ENCODE results near the gene MPPED1.

- TF ChIP-seq CTCF (IDR thresholded peaks at IDR 0.05; ENCODE audit: insufficient read depth, low read depth, low read length) (no peak), EZH2 (IDR thresholded peaks at IDR 0.05; ENCODE audit: insufficient read depth, low read length) (no peak)
Measured at GRCh38 chr22:43449831-43450225, 38.0 kb downstream of the MPPED1 start.

Data from astrocyte (in vitro differentiated cells and primary cell).